ENCODE measurements around the gene CCNY. TPM values are rescaled to one million over a fixed set of nuclear protein-coding genes. Genes with fewer than 3 reads are reported as not detected.

CCNY gene
- total RNA-seq, 4 donors from 2014 or later, result 23.3 to 72.3 (median 26.7) TPM

- intact Hi-C loops (cut with DNase I; ENCODE audit: low total_unique reads), result no loop called here
- WGBS, 2 donors, result 94 to 97% methylated on average over 9 of the region's 9 CpGs
- TF ChIP-seq POLR2A (IDR thresholded peaks at IDR 0.05) (no peak), CTCF (IDR thresholded peaks at IDR 0.05) (no peak)
- H3K4me3 ChIP-seq (ENCODE audit: low read depth, poor library complexity, severe bottlenecking), result no peak overlapping the region
- DNase-seq (ENCODE audit: low spot score in 2 of 2), result peak in 1 of 2 donors; percentile 76
Measured at GRCh38 chr10:35575640-35576039, 239.3 kb downstream of the CCNY start.

- intact Hi-C loops (cut with DNase I; ENCODE audit: low total_unique reads), result no loop called here
- DNase-seq (ENCODE audit: low spot score in 2 of 2), result peak in 1 of 2 donors; percentile 50
- WGBS, 2 donors, result 90 to 95% methylated on average over 3 of the region's 3 CpGs
- no peak overlapping the region for H3K4me3 ChIP-seq (ENCODE audit: low read depth, poor library complexity, severe bottlenecking)
- no peak for TF ChIP-seq POLR2A (IDR thresholded peaks at IDR 0.05)
- no peak for TF ChIP-seq CTCF (IDR thresholded peaks at IDR 0.05)
Measured at GRCh38 chr10:35576730-35577129, 240.4 kb downstream of the CCNY start.

- DNase-seq (ENCODE audit: low spot score in 2 of 2), result peak in 1 of 2 donors; percentile 72
- no peak for TF ChIP-seq CTCF (IDR thresholded peaks at IDR 0.05)
- no peak for TF ChIP-seq POLR2A (IDR thresholded peaks at IDR 0.05)
- intact Hi-C loops (cut with DNase I; ENCODE audit: low total_unique reads), result no loop called here
- 20 to 33% methylated on average over 7 of the region's 7 CpGs for WGBS, 2 donors
- no peak overlapping the region for H3K4me3 ChIP-seq (ENCODE audit: low read depth, poor library complexity, severe bottlenecking)
Measured at GRCh38 chr10:35577926-35578617, 241.8 kb downstream of the CCNY start.

GRCh38 chr10:35578618-35578956 lies 242.3 kb downstream of the CCNY start:
- TF ChIP-seq POLR2A (IDR thresholded peaks at IDR 0.05) (no peak), CTCF (IDR thresholded peaks at IDR 0.05) (no peak)
- WGBS, 2 donors, result 77 to 81% methylated on average over 4 of the region's 4 CpGs
- intact Hi-C loops (cut with DNase I; ENCODE audit: low total_unique reads), result no loop called here

GRCh38 chr10:35579116-35579515 lies 242.8 kb downstream of the CCNY start:
- peak in 1 of 2 donors; percentile 20 for DNase-seq (ENCODE audit: low spot score in 2 of 2)
- WGBS, 2 donors, result 73 to 77% methylated on average over 3 of the region's 3 CpGs

More at GRCh38 chr10:35578618-35578956, 242.3 kb downstream of the CCNY start:
- peak in 1 of 2 donors; percentile 31 for DNase-seq (ENCODE audit: low spot score in 2 of 2)
- no peak overlapping the region for H3K4me3 ChIP-seq (ENCODE audit: low read depth, poor library complexity, severe bottlenecking)

More at GRCh38 chr10:35579116-35579515, 242.8 kb downstream of the CCNY start:
- intact Hi-C loops (cut with DNase I; ENCODE audit: low total_unique reads), result no loop called here
- no peak for TF ChIP-seq POLR2A (IDR thresholded peaks at IDR 0.05)
- no peak for TF ChIP-seq CTCF (IDR thresholded peaks at IDR 0.05)
- H3K4me3 ChIP-seq (ENCODE audit: low read depth, poor library complexity, severe bottlenecking), result no peak overlapping the region

Data from lower leg skin (tissue), 4 donors.